Measurements from ENCODE around the gene RBCK1. TPM values are rescaled to one million over a fixed set of nuclear protein-coding genes. Genes with fewer than 3 reads are reported as not detected.
A peak's percentile ranks its signal among the peaks of the same experiment; 100 is the strongest.

RBCK1 gene
- total and polyA plus RNA-seq, 10 donors = 78.6 to 152 (median 102) TPM

DNA sequence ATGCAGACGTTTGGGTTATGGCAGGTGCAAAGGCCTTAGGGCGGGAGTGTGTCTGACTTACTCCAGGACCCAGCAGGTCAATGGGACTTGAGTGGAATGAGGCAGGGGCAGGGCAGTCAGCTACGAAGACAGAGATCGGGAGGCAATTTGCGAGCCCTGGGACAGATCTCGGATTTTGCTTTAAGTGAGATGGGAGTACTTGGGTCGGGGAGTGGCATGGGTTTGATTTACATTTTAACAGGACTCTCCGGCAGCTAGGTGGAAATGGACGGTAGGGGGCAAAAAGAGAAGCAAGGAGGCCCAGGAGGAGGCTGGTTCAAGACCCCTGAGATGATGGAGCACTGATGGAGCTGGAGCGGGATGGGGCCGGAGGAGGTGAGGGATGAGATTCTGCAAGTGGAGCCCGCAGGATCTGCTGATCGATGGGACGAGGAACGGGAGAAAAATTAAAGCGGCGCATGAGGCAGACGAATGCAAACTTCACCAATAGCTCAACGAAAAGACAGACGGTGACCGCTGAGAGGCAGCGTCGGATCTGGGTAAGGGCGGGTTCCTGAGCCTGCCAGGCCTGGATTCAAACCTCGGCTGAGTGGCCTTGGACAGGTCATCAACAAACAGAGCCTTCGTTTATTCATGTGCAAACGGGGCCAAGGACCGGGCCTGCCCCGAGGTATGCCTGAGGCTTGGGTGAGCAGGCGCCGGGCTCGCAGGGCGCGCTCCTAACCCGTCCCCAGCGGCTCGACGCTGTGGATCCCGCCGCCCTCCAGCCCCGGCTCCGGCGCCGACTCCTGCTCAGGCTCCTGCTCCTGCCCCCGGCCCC is 756 bp upstream of the RBCK1 start:
- TF ChIP-seq POLR2AphosphoS5 (IDR thresholded peaks at IDR 0.05) = no peak
- TF ChIP-seq, protein P1, sequence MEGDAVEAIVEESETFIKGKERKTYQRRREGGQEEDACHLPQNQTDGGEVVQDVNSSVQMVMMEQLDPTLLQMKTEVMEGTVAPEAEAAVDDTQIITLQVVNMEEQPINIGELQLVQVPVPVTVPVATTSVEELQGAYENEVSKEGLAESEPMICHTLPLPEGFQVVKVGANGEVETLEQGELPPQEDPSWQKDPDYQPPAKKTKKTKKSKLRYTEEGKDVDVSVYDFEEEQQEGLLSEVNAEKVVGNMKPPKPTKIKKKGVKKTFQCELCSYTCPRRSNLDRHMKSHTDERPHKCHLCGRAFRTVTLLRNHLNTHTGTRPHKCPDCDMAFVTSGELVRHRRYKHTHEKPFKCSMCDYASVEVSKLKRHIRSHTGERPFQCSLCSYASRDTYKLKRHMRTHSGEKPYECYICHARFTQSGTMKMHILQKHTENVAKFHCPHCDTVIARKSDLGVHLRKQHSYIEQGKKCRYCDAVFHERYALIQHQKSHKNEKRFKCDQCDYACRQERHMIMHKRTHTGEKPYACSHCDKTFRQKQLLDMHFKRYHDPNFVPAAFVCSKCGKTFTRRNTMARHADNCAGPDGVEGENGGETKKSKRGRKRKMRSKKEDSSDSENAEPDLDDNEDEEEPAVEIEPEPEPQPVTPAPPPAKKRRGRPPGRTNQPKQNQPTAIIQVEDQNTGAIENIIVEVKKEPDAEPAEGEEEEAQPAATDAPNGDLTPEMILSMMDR (IDR thresholded peaks at IDR 0.05 in 8 of 11, conservative IDR thresholded peaks at IDR 0.05 in 3 of 11) = peak in 5 of 11 experiments; percentile 7 to 32 (median 21)
- Histone ChIP-seq H3K27ac (peak overlapping the region; percentile 4 to 99 (median 96)), H3K9me3 (no peaks in the 10 kb centered on the region), H3K27me3 (replicated peaks in 1 of 7) (no peaks in the 10 kb centered on the region), H3K4me1 (peaks cover 17 to 52% (median 34%) of the 10 kb centered on the region in 6 donors), H3K4me3 (peak overlapping the region; percentile 16 to 99 (median 83)), H3K36me3 (peaks cover 0 to 27% (median 22%) of the 10 kb centered on the region in 6 donors)
- intact Hi-C loops (cut with DNase I; ENCODE audit: low total_unique reads) = no loop called here
- WGBS, 5 donors = 7 to 13% (median 11%) methylated on average over 25 to 45 of the region's 45 CpGs
- peak; percentile 95 for DNase-seq

DNA sequence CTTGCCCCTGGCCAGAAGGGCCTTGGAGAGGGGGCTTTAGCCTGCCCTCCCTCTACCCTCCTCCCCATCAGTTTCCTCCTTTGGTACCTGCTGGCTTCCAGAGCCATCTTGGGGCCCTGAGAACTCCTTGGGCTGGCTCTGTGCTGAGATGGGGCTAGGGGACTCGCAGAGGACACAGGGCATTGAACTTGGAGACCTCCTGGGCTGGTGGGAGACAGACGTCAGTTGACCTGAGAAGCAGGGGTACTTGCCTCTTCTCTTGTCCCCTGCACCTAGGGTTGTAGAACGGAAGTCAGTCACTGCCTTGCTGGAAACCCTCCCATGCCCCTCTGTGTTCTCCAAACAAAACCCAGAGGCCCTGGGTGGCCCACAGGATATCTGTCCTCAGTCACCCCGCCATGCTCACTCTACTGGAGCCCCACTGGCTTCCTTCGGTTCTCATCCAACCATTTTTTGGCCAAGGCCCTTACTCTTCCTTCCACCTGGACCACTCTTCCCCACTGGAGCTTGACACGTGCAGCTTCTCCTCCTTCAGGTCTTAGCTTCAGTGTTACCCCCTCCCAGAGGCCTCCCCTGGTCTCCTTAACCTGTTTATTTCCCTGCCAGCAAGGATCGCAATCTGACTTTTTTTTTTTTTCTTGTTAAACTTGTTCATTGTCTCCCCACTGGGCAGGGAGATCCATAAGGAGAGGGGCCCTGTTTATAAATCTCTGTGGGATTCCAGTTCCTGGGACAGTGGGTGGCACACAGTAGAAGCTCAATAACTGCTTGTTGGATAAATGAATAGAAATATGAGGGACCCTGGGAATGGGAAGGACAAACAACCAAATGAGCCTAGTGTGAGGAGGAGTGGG is 971 bp downstream of the RBCK1 start:
- TF ChIP-seq, protein P1 (IDR thresholded peaks at IDR 0.05 in 8 of 11, conservative IDR thresholded peaks at IDR 0.05 in 3 of 11) = no peak
- TF ChIP-seq POLR2A (IDR thresholded peaks at IDR 0.05) = no peak
- TF ChIP-seq POLR2AphosphoS5 (IDR thresholded peaks at IDR 0.05) = no peak
- Histone ChIP-seq H3K27ac (peak overlapping the region; percentile 88 to 99 (median 96)), H3K36me3 (peaks cover 0 to 36% (median 27%) of the 10 kb centered on the region in 6 donors), H3K4me3 (peak overlapping the region; percentile 66 to 99 (median 96)), H3K27me3 (replicated peaks in 1 of 7) (no peaks in the 10 kb centered on the region), H3K9me3 (no peaks in the 10 kb centered on the region), H3K4me1 (peaks cover 17 to 65% (median 36%) of the 10 kb centered on the region in 6 donors)
- no peak for DNase-seq
- intact Hi-C loops (cut with DNase I; ENCODE audit: low total_unique reads) = no loop called here
- WGBS, 5 donors = 11 to 19% (median 13%) methylated on average over 5 to 7 of the region's 7 CpGs

DNA sequence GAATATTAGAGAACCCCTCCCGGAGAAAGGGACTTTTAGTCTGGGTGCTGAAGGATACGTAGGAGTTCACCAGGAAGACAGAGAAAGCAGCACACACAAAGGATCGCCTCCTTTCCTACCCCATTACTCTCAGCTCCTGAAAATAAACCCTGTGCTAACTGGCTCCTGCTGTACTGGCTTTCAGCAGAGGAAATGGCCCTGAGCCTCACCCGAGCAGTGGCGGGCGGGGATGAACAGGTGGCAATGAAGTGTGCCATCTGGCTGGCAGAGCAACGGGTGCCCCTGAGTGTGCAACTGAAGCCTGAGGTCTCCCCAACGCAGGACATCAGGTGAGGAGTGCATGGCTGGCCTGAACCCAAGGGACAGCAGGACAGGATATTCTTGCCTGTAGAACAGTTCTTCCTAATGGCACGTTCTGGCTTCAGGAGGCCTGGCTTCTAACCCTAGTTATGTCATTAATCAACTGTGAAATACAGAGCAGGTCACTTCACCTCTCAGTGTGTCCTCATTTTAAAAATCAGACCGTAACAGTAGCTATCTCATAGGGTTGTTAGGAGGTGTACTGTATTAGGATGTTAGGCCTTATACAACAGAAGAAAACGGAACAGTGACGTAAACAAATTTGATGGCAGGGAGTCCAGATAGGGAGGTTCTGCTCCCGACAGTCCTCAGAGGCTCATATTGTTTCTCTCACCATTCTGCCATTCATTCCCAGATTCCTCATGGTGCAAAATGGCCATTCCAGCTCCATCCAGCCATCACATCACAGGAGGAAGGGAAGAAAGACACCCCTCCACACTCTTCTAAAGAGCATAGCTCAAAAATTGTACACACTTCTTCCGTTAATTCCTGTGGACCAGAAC is 1.8 kb downstream of the RBCK1 start:
- DNase-seq = peak; percentile 81
- Histone ChIP-seq H3K36me3 (peaks cover 0 to 36% (median 27%) of the 10 kb centered on the region in 6 donors), H3K9me3 (no peaks in the 10 kb centered on the region), H3K27me3 (replicated peaks in 1 of 7) (no peaks in the 10 kb centered on the region), H3K27ac (peak overlapping the region in 7 of 8 donors; percentile 29 to 99 (median 96)), H3K4me1 (peaks cover 17 to 74% (median 40%) of the 10 kb centered on the region in 6 donors), H3K4me3 (peak overlapping the region in 6 of 8 donors; percentile 70 to 99 (median 96))
- intact Hi-C loops (cut with DNase I; ENCODE audit: low total_unique reads) = no loop called here
- TF ChIP-seq POLR2A (IDR thresholded peaks at IDR 0.05) (no peak), POLR2AphosphoS5 (IDR thresholded peaks at IDR 0.05) (peak in 2 of 3 donors; percentile 10 to 62)
- TF ChIP-seq, protein P1 (IDR thresholded peaks at IDR 0.05 in 8 of 11, conservative IDR thresholded peaks at IDR 0.05 in 3 of 11) = no peak
- WGBS, 5 donors = 64 to 77% (median 69%) methylated on average over 13 to 14 of the region's 14 CpGs
